Neural progenitor cell (in vitro differentiated cells): ENCODE results near the gene VSIG8.

Source experiments
- EZH2 ChIP-seq: fragments of 200-600 bp; sonication (generic); IDR thresholded peaks from 2 replicates; pipeline ENCODE4 v1.6.1; 2017; ENCODE audit warnings: antibody characterized with exemption, mild to moderate bottlenecking, moderate library complexity
- TF ChIP-seq, protein P1 (sequence below): fragments of 200-600 bp; sonication (generic); IDR thresholded peaks from 2 replicates; pipeline ENCODE4 v1.5.1; 2017; ENCODE audit warnings: antibody characterized with exemption, mild to moderate bottlenecking

DNA sequence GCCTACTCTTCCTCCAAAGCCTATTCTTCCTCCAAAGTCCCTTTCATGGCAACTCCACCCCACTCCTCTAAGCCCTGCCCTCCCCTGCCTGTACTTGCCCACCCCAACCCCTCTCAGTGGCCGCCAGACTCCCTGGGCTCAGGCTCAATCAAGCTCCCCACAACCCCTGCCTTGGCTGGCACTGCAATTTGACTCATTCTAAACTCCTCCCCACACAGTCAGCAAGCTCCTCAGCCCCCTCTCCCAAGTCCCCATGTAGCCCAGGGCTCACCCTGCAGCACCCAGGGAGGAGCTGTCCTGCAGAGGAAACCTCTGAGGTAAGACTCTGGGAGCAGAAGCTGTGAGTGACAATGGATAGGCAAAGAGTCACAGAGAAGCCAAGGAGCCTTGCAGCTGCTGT is 3.6 kb upstream of the VSIG8 start:
- TF ChIP-seq, protein P1, sequence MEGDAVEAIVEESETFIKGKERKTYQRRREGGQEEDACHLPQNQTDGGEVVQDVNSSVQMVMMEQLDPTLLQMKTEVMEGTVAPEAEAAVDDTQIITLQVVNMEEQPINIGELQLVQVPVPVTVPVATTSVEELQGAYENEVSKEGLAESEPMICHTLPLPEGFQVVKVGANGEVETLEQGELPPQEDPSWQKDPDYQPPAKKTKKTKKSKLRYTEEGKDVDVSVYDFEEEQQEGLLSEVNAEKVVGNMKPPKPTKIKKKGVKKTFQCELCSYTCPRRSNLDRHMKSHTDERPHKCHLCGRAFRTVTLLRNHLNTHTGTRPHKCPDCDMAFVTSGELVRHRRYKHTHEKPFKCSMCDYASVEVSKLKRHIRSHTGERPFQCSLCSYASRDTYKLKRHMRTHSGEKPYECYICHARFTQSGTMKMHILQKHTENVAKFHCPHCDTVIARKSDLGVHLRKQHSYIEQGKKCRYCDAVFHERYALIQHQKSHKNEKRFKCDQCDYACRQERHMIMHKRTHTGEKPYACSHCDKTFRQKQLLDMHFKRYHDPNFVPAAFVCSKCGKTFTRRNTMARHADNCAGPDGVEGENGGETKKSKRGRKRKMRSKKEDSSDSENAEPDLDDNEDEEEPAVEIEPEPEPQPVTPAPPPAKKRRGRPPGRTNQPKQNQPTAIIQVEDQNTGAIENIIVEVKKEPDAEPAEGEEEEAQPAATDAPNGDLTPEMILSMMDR: no peak
- no peak for TF ChIP-seq EZH2
